ENCODE results near the gene DNAAF3.

DNAAF3 gene

GRCh38 chr19:55114566-55115145 is 51.8 kb downstream of the DNAAF3 start:
- H4K20me1 ChIP-seq (ENCODE audit: insufficient read depth, low read length, poor library complexity, severe bottlenecking): peaks cover 50% of the 10 kb centered on the region
- peak overlapping the region; percentile 83 for H3K4me3 ChIP-seq (ENCODE audit: low read length, poor library complexity, severe bottlenecking)
- H3K9ac ChIP-seq (ENCODE audit: low read depth, low read length, poor library complexity, severe bottlenecking): peak overlapping the region; percentile 76
- H3K36me3 ChIP-seq (ENCODE audit: insufficient read depth, low read length): peaks cover 8% of the 10 kb centered on the region; the same call in 1 of the 2 replicates
- H3F3A ChIP-seq (ENCODE audit: low read depth): no peaks in the 10 kb centered on the region
- H3K27me3 ChIP-seq (ENCODE audit: insufficient read depth, low read length, poor library complexity, severe bottlenecking): no peaks in the 10 kb centered on the region
- peaks cover 34% of the 10 kb centered on the region for H3K4me1 ChIP-seq (ENCODE audit: insufficient read depth, low read length, poor library complexity, severe bottlenecking)
- no peak overlapping the region for H2AFZ ChIP-seq (ENCODE audit: low read length)
- H3K4me2 ChIP-seq (ENCODE audit: low read depth, low read length, poor library complexity, severe bottlenecking): peak overlapping the region; percentile 82
- no peaks in the 10 kb centered on the region for H3K9me3 ChIP-seq (ENCODE audit: insufficient read depth, low read depth, low read length)
- no peak for TF ChIP-seq CTCF (conservative IDR thresholded peaks at IDR 0.05; ENCODE audit: low read length)
- peaks cover 55% of the 10 kb centered on the region for H3K79me2 ChIP-seq (ENCODE audit: insufficient read depth, low read length)
- no peaks in the 10 kb centered on the region for H3K9me2 ChIP-seq (replicated peaks; ENCODE audit: low read depth, low read length)

GRCh38 chr19:55113570-55114039 is 52.8 kb downstream of the DNAAF3 start:
- TF ChIP-seq CTCF (conservative IDR thresholded peaks at IDR 0.05; ENCODE audit: low read length) (no peak), EZH2phosphoT487 (IDR thresholded peaks at IDR 0.05; ENCODE audit: borderline replicate concordance) (no peak)
- Histone ChIP-seq H3K79me2 (ENCODE audit: insufficient read depth, low read length) (peaks cover 55% of the 10 kb centered on the region), H3K9ac (ENCODE audit: low read depth, low read length, poor library complexity, severe bottlenecking) (no peak overlapping the region), H3K4me2 (ENCODE audit: low read depth, low read length, poor library complexity, severe bottlenecking) (peak overlapping the region; percentile 82), H3F3A (ENCODE audit: low read depth) (no peaks in the 10 kb centered on the region), H3K4me3 (ENCODE audit: low read length, poor library complexity, severe bottlenecking) (no peak overlapping the region), H3K9me2 (replicated peaks; ENCODE audit: low read depth, low read length) (no peaks in the 10 kb centered on the region), H3K4me1 (ENCODE audit: insufficient read depth, low read length, poor library complexity, severe bottlenecking) (peaks cover 33% of the 10 kb centered on the region), H3K36me3 (ENCODE audit: insufficient read depth, low read length) (peaks cover 12% of the 10 kb centered on the region; the same call in 1 of the 2 replicates), H2AFZ (ENCODE audit: low read length) (no peak overlapping the region), H3K9me3 (ENCODE audit: insufficient read depth, low read depth, low read length) (no peaks in the 10 kb centered on the region), H4K20me1 (ENCODE audit: insufficient read depth, low read length, poor library complexity, severe bottlenecking) (peaks cover 50% of the 10 kb centered on the region), H3K27me3 (ENCODE audit: insufficient read depth, low read length, poor library complexity, severe bottlenecking) (no peaks in the 10 kb centered on the region)

- no peaks in the 10 kb centered on the region for H3K9me2 ChIP-seq (replicated peaks; ENCODE audit: low read depth, low read length)
- peaks cover 55% of the 10 kb centered on the region for H3K79me2 ChIP-seq (ENCODE audit: insufficient read depth, low read length)
- peaks cover 50% of the 10 kb centered on the region for H4K20me1 ChIP-seq (ENCODE audit: insufficient read depth, low read length, poor library complexity, severe bottlenecking)
- no peaks in the 10 kb centered on the region for H3K9me3 ChIP-seq (ENCODE audit: insufficient read depth, low read depth, low read length)
- no peak overlapping the region for H3K4me3 ChIP-seq (ENCODE audit: low read length, poor library complexity, severe bottlenecking)
- H3K4me1 ChIP-seq (ENCODE audit: insufficient read depth, low read length, poor library complexity, severe bottlenecking): peaks cover 27% of the 10 kb centered on the region
- TF ChIP-seq CTCF (conservative IDR thresholded peaks at IDR 0.05; ENCODE audit: low read length) (peak; percentile 20), EZH2phosphoT487 (IDR thresholded peaks at IDR 0.05; ENCODE audit: borderline replicate concordance) (no peak)
- no peak overlapping the region for H2AFZ ChIP-seq (ENCODE audit: low read length)
- H3K27me3 ChIP-seq (ENCODE audit: insufficient read depth, low read length, poor library complexity, severe bottlenecking): no peaks in the 10 kb centered on the region
- no peaks in the 10 kb centered on the region for H3F3A ChIP-seq (ENCODE audit: low read depth)
- peaks cover 12% of the 10 kb centered on the region; the same call in 1 of the 2 replicates for H3K36me3 ChIP-seq (ENCODE audit: insufficient read depth, low read length)
- peak overlapping the region; percentile 82 for H3K4me2 ChIP-seq (ENCODE audit: low read depth, low read length, poor library complexity, severe bottlenecking)
- H3K9ac ChIP-seq (ENCODE audit: low read depth, low read length, poor library complexity, severe bottlenecking): no peak overlapping the region
Observed at GRCh38 chr19:55112777-55113569, 53.4 kb downstream of the DNAAF3 start.

All from Loucy (cell line).